ENCODE measurements around the gene CCNY. TPM values are rescaled to one million over a fixed set of nuclear protein-coding genes. Genes with fewer than 3 reads are reported as not detected.

Gene CCNY
- total and polyA plus RNA-seq, 2 experiments from 2014 or later, result 51.5 to 55.8 TPM

DNA sequence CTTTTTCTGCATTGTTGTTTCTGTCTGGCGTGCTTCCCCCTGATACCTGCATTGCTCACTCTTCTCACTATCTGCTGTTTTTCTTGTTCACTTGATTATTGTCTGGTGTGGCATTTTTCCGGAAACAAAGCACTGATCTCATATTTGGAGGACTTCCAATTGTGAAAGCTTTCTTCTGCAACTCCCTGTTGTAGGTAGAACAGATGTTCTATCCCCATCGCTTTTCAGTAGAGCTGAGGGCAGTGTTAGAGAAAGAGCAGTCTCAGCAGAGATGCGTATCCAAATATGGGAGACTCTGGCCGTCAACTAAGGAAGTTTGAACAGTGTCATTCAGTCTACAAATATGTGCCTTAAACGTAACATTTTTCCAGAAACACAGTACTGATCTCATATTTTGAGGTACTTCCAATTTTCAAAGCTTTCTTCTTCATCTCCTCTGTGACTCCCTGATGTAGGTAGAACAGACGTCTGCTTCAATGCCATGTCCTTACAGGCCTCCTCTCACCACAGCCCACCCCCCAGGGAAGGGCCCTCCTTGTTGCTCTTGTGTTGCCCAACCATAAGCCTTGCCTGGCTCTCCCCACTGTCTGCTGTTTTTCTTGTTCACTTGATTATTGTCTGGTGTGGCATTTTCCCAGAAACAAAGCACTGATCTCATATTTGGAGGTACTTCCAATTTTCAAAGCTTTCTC lies 241.8 kb downstream of the CCNY start:
- DNase-seq (ENCODE audit: low spot score), result no peak
- Histone ChIP-seq H3K27me3 (no peaks in the 10 kb centered on the region), H3K36me3 (replicated peaks; ENCODE audit: insufficient read depth, low read depth) (no peaks in the 10 kb centered on the region), H2AFZ (no peak overlapping the region), H3K9me3 (ENCODE audit: low read depth) (no peaks in the 10 kb centered on the region), H4K20me1 (ENCODE audit: insufficient read depth, poor library complexity, severe bottlenecking) (no peaks in the 10 kb centered on the region), H3K4me1 (ENCODE audit: insufficient read depth) (no peaks in the 10 kb centered on the region), H3K27ac (no peak overlapping the region), H3K4me2 (no peak overlapping the region), H3K4me3 (no peak overlapping the region), H3K79me2 (no peaks in the 10 kb centered on the region), H3K9me2 (replicated peaks; ENCODE audit: insufficient read depth) (no peaks in the 10 kb centered on the region)
- 89% methylated on average over 7 of the region's 7 CpGs for WGBS (ENCODE audit: low lambda C conversion rate, missing lambda C conversion rate)
- TF ChIP-seq EZH2 (IDR thresholded peaks at IDR 0.05; ENCODE audit: borderline replicate concordance) (no peak), EZH2phosphoT487 (IDR thresholded peaks at IDR 0.05; ENCODE audit: low read depth, severe bottlenecking, unreplicated experiment) (no peak)
- TF ChIP-seq, protein P1, sequence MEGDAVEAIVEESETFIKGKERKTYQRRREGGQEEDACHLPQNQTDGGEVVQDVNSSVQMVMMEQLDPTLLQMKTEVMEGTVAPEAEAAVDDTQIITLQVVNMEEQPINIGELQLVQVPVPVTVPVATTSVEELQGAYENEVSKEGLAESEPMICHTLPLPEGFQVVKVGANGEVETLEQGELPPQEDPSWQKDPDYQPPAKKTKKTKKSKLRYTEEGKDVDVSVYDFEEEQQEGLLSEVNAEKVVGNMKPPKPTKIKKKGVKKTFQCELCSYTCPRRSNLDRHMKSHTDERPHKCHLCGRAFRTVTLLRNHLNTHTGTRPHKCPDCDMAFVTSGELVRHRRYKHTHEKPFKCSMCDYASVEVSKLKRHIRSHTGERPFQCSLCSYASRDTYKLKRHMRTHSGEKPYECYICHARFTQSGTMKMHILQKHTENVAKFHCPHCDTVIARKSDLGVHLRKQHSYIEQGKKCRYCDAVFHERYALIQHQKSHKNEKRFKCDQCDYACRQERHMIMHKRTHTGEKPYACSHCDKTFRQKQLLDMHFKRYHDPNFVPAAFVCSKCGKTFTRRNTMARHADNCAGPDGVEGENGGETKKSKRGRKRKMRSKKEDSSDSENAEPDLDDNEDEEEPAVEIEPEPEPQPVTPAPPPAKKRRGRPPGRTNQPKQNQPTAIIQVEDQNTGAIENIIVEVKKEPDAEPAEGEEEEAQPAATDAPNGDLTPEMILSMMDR (IDR thresholded peaks at IDR 0.05; ENCODE audit: poor library complexity), result no peak

- Histone ChIP-seq H3K36me3 (replicated peaks; ENCODE audit: insufficient read depth, low read depth) (no peaks in the 10 kb centered on the region), H3K9me3 (ENCODE audit: low read depth) (no peaks in the 10 kb centered on the region), H4K20me1 (ENCODE audit: insufficient read depth, poor library complexity, severe bottlenecking) (no peaks in the 10 kb centered on the region), H3K27ac (no peak overlapping the region), H3K9me2 (replicated peaks; ENCODE audit: insufficient read depth) (no peaks in the 10 kb centered on the region), H3K79me2 (no peaks in the 10 kb centered on the region), H2AFZ (no peak overlapping the region), H3K4me1 (ENCODE audit: insufficient read depth) (no peaks in the 10 kb centered on the region), H3K4me3 (no peak overlapping the region), H3K4me2 (no peak overlapping the region), H3K27me3 (no peaks in the 10 kb centered on the region)
- WGBS (ENCODE audit: low lambda C conversion rate, missing lambda C conversion rate), result 78% methylated on average over 4 of the region's 4 CpGs
- TF ChIP-seq, protein P1 (IDR thresholded peaks at IDR 0.05; ENCODE audit: poor library complexity), result no peak
- TF ChIP-seq EZH2phosphoT487 (IDR thresholded peaks at IDR 0.05; ENCODE audit: low read depth, severe bottlenecking, unreplicated experiment) (no peak), EZH2 (IDR thresholded peaks at IDR 0.05; ENCODE audit: borderline replicate concordance) (no peak)
- DNase-seq (ENCODE audit: low spot score), result no peak
Observed at GRCh38 chr10:35578618-35578956, 242.3 kb downstream of the CCNY start.

GRCh38 chr10:35579116-35579515 lies 242.8 kb downstream of the CCNY start:
- H3K36me3 ChIP-seq (replicated peaks; ENCODE audit: insufficient read depth, low read depth), result no peaks in the 10 kb centered on the region

More at GRCh38 chr10:35579116-35579515, 242.8 kb downstream of the CCNY start:
- no peak overlapping the region for H2AFZ ChIP-seq
- H3K27ac ChIP-seq, result no peak overlapping the region
- H3K27me3 ChIP-seq, result no peaks in the 10 kb centered on the region
- no peaks in the 10 kb centered on the region for H3K79me2 ChIP-seq
- TF ChIP-seq, protein P1 (IDR thresholded peaks at IDR 0.05; ENCODE audit: poor library complexity), result no peak
- TF ChIP-seq EZH2phosphoT487 (IDR thresholded peaks at IDR 0.05; ENCODE audit: low read depth, severe bottlenecking, unreplicated experiment) (no peak), EZH2 (IDR thresholded peaks at IDR 0.05; ENCODE audit: borderline replicate concordance) (no peak)
- no peaks in the 10 kb centered on the region for H3K9me3 ChIP-seq (ENCODE audit: low read depth)
- no peaks in the 10 kb centered on the region for H3K4me1 ChIP-seq (ENCODE audit: insufficient read depth)
- WGBS (ENCODE audit: low lambda C conversion rate, missing lambda C conversion rate), result 87% methylated on average over 3 of the region's 3 CpGs
- H3K4me2 ChIP-seq, result no peak overlapping the region
- H3K9me2 ChIP-seq (replicated peaks; ENCODE audit: insufficient read depth), result no peaks in the 10 kb centered on the region
- H4K20me1 ChIP-seq (ENCODE audit: insufficient read depth, poor library complexity, severe bottlenecking), result no peaks in the 10 kb centered on the region
- no peak for DNase-seq (ENCODE audit: low spot score)
- no peak overlapping the region for H3K4me3 ChIP-seq

Measured in hepatocyte (in vitro differentiated cells).